ENCODE measurements around the gene NDUFB10.

NDUFB10 gene

DNA sequence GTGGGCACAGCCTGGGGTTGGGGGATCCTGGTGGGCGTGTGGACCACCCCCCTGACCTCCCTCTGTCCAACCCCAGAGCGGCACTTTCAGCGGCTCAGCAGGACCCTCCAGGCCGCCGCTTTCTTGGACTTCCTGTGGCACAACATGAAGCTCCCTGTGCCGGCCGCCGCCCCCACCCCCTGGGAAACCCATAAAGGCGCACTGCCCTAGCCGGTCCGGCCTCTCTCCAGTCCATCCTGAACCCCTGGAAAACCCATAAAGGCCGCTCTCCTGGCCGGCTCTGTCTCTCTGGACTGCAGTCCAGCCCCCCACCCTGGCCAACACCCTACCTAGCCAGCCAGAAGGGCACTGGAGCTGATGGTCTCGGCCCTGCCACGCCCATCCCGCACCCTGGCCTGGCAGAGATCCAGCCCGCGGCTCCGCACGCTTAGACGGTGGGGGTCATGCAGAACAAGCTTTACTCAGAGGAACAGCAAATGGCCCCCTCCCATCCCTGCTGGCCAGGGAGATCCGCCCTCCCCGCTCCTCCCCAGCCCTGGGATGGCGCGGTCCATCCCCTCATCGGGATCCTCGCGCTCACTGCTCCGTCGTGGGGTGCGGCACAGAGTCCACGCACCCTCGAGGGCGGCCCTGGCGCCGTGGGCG lies 19.3 kb downstream of the NDUFB10 start:
- Histone ChIP-seq H3K27me3 (ENCODE audit: insufficient read depth, poor library complexity, severe bottlenecking) (peaks cover 29% of the 10 kb centered on the region), H3K4me3 (replicated peaks; ENCODE audit: insufficient read depth, low read length) (no peak overlapping the region), H3K27ac (replicated peaks) (no peak overlapping the region)
- no peak for DNase-seq (ENCODE audit: low read depth in 1 of 2, low spot score in 1 of 2)
- TF ChIP-seq POLR2AphosphoS5 (IDR thresholded peaks at IDR 0.05; ENCODE audit: low read depth) (no peak), REST (IDR thresholded peaks at IDR 0.05; ENCODE audit: insufficient replicate concordance, low read depth) (no peak), SPI1 (IDR thresholded peaks at IDR 0.05; ENCODE audit: borderline replicate concordance, low read depth) (no peak)

GRCh38 chr16:1979271-1980029 lies 20.1 kb downstream of the NDUFB10 start:
- no peak for DNase-seq (ENCODE audit: low read depth in 1 of 2, low spot score in 1 of 2)
- Histone ChIP-seq H3K4me3 (replicated peaks; ENCODE audit: insufficient read depth, low read length) (no peak overlapping the region), H3K27me3 (ENCODE audit: insufficient read depth, poor library complexity, severe bottlenecking) (peaks cover 29% of the 10 kb centered on the region), H3K27ac (replicated peaks) (no peak overlapping the region)
- TF ChIP-seq POLR2AphosphoS5 (IDR thresholded peaks at IDR 0.05; ENCODE audit: low read depth) (no peak), GABPA (IDR thresholded peaks at IDR 0.05; ENCODE audit: low read depth) (no peak), REST (IDR thresholded peaks at IDR 0.05; ENCODE audit: insufficient replicate concordance, low read depth) (no peak), SPI1 (IDR thresholded peaks at IDR 0.05; ENCODE audit: borderline replicate concordance, low read depth) (no peak)
- TF ChIP-seq, protein P1, sequence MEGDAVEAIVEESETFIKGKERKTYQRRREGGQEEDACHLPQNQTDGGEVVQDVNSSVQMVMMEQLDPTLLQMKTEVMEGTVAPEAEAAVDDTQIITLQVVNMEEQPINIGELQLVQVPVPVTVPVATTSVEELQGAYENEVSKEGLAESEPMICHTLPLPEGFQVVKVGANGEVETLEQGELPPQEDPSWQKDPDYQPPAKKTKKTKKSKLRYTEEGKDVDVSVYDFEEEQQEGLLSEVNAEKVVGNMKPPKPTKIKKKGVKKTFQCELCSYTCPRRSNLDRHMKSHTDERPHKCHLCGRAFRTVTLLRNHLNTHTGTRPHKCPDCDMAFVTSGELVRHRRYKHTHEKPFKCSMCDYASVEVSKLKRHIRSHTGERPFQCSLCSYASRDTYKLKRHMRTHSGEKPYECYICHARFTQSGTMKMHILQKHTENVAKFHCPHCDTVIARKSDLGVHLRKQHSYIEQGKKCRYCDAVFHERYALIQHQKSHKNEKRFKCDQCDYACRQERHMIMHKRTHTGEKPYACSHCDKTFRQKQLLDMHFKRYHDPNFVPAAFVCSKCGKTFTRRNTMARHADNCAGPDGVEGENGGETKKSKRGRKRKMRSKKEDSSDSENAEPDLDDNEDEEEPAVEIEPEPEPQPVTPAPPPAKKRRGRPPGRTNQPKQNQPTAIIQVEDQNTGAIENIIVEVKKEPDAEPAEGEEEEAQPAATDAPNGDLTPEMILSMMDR (IDR thresholded peaks at IDR 0.05; ENCODE audit: insufficient read depth, low read length): no peak

GRCh38 chr16:1980030-1980769 lies 20.9 kb downstream of the NDUFB10 start:
- H3K27me3 ChIP-seq (ENCODE audit: insufficient read depth, poor library complexity, severe bottlenecking): peaks cover 29% of the 10 kb centered on the region
- H3K4me3 ChIP-seq (replicated peaks; ENCODE audit: insufficient read depth, low read length): no peak overlapping the region
- DNase-seq (ENCODE audit: low read depth in 1 of 2, low spot score in 1 of 2): no peak
- no peak overlapping the region for H3K27ac ChIP-seq (replicated peaks)
- TF ChIP-seq POLR2AphosphoS5 (IDR thresholded peaks at IDR 0.05; ENCODE audit: low read depth) (peak; percentile 29; the same call in 1 of the 2 replicates), GABPA (IDR thresholded peaks at IDR 0.05; ENCODE audit: low read depth) (no peak)

DNA sequence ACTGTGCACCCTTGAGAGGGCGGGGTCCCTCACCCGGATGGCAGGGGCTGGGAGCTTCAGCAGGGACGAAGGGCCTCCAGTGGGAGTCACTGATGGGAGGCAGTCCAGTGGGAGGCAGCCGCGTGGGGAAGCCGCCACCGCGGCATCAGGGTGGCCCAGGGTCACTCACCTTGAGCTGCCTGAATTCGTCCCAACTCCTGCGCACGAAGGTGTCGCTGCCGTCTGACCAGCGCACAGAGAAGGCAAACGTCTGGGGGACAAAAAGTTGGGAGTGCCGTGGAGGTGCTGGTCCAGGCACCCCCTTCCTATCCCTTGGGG lies 21.4 kb downstream of the NDUFB10 start:
- Histone ChIP-seq H3K27ac (replicated peaks) (no peak overlapping the region), H3K27me3 (ENCODE audit: insufficient read depth, poor library complexity, severe bottlenecking) (peaks cover 29% of the 10 kb centered on the region), H3K4me3 (replicated peaks; ENCODE audit: insufficient read depth, low read length) (no peak overlapping the region)
- TF ChIP-seq SPI1 (IDR thresholded peaks at IDR 0.05; ENCODE audit: borderline replicate concordance, low read depth) (no peak), POLR2AphosphoS5 (IDR thresholded peaks at IDR 0.05; ENCODE audit: low read depth) (no peak)
- TF ChIP-seq, protein P1 (IDR thresholded peaks at IDR 0.05; ENCODE audit: insufficient read depth, low read length): no peak
- no peak for DNase-seq (ENCODE audit: low read depth in 1 of 2, low spot score in 1 of 2)
